SK-N-SH (cell line): Measurements from ENCODE around the gene KCNJ18.

Source experiments
- EP300 ChIP-seq, 2 experiments: IDR thresholded peaks; 2 replicates each; pipeline versions ENCODE4 v1.4.0 to v1.6.1; 2012; ENCODE audit warnings: borderline replicate concordance in 1 of 2, low read depth in 1 of 2, low read length in 1 of 2
- EZH2phosphoT487 ChIP-seq: fragments of 200-600 bp; sonication (generic); IDR thresholded peaks from 2 replicates; pipeline ENCODE4 v1.6.1; 2017; ENCODE audit warnings: low read depth, mixed run types, mild to moderate bottlenecking, antibody characterized with exemption, moderate library complexity, borderline replicate concordance
- NRF1 ChIP-seq: IDR thresholded peaks from 2 replicates; pipeline ENCODE4 v1.6.1; 2012; ENCODE audit warnings: low read depth, mild to moderate bottlenecking, low read length
- POLR2AphosphoS5 ChIP-seq: IDR thresholded peaks from 2 replicates; pipeline ENCODE4 v1.6.1; 2012; ENCODE audit warnings: low read depth, low read length
- SIN3A ChIP-seq: IDR thresholded peaks from 2 replicates; pipeline ENCODE4 v1.6.1; 2012; ENCODE audit warnings: low read depth, mild to moderate bottlenecking, low read length, moderate library complexity, borderline replicate concordance
- YY1 ChIP-seq: IDR thresholded peaks from 2 replicates; pipeline ENCODE4 v1.4.0; 2012; ENCODE audit warnings: low read depth, mild to moderate bottlenecking
- TF ChIP-seq, protein P1 (sequence below): fragments of 200-600 bp; sonication (generic); IDR thresholded peaks from 2 replicates; pipeline ENCODE4 v1.6.1; 2017; ENCODE audit warnings: antibody characterized with exemption, mild to moderate bottlenecking, moderate library complexity
- TF ChIP-seq, protein P2 (sequence below): fragments of 150-350 bp; IDR thresholded peaks from 2 replicates; pipeline ENCODE4 v1.6.1; 2016; ENCODE audit warnings: mild to moderate bottlenecking, low read depth, low read length
- TF ChIP-seq, protein P3 (sequence below): IDR thresholded peaks from 2 replicates; pipeline ENCODE4 v1.6.1; 2012; ENCODE audit warnings: mild to moderate bottlenecking, low read depth, low read length, moderate library complexity

DNA sequence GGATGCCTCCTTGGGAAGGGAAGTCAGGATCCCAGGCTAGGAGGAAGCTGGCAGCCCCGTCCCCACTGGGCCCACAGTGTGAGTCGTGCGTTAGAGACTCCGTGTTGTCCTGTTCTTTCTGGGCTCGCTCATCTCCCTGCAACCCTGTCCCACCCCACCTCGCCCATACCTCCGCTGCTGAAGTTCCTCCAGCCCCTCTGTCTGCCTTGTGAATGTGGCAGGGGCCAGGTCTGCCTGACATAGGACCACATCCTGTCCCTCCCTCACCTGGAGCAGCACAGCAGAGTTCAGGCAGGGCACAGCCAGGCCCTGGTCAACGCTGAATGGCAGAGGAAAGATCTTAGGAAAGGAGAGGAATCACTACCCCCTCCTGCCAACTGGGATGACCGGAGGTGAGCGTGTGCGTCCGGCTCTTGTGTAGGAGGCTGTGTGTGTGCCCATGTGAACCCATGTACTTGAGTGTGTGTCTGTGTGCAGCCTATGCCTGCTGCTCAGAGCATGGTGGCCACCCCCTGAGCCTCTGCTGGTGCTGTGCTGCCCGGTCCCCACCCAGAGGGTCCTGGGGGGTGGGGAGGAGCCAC lies 12.8 kb downstream of the KCNJ18 start:
- TF ChIP-seq, protein P1, sequence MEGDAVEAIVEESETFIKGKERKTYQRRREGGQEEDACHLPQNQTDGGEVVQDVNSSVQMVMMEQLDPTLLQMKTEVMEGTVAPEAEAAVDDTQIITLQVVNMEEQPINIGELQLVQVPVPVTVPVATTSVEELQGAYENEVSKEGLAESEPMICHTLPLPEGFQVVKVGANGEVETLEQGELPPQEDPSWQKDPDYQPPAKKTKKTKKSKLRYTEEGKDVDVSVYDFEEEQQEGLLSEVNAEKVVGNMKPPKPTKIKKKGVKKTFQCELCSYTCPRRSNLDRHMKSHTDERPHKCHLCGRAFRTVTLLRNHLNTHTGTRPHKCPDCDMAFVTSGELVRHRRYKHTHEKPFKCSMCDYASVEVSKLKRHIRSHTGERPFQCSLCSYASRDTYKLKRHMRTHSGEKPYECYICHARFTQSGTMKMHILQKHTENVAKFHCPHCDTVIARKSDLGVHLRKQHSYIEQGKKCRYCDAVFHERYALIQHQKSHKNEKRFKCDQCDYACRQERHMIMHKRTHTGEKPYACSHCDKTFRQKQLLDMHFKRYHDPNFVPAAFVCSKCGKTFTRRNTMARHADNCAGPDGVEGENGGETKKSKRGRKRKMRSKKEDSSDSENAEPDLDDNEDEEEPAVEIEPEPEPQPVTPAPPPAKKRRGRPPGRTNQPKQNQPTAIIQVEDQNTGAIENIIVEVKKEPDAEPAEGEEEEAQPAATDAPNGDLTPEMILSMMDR, result no peak
- no peak for TF ChIP-seq YY1
- no peak for TF ChIP-seq NRF1
- TF ChIP-seq, protein P2, sequence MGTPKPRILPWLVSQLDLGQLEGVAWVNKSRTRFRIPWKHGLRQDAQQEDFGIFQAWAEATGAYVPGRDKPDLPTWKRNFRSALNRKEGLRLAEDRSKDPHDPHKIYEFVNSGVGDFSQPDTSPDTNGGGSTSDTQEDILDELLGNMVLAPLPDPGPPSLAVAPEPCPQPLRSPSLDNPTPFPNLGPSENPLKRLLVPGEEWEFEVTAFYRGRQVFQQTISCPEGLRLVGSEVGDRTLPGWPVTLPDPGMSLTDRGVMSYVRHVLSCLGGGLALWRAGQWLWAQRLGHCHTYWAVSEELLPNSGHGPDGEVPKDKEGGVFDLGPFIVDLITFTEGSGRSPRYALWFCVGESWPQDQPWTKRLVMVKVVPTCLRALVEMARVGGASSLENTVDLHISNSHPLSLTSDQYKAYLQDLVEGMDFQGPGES, result no peak
- TF ChIP-seq EZH2phosphoT487, result no peak
- TF ChIP-seq EP300 (IDR thresholded peaks at IDR 0.05; ENCODE audit: borderline replicate concordance in 1 of 2, low read depth in 1 of 2, low read length in 1 of 2), result no peak
- no peak for TF ChIP-seq POLR2AphosphoS5
- TF ChIP-seq, protein P3, sequence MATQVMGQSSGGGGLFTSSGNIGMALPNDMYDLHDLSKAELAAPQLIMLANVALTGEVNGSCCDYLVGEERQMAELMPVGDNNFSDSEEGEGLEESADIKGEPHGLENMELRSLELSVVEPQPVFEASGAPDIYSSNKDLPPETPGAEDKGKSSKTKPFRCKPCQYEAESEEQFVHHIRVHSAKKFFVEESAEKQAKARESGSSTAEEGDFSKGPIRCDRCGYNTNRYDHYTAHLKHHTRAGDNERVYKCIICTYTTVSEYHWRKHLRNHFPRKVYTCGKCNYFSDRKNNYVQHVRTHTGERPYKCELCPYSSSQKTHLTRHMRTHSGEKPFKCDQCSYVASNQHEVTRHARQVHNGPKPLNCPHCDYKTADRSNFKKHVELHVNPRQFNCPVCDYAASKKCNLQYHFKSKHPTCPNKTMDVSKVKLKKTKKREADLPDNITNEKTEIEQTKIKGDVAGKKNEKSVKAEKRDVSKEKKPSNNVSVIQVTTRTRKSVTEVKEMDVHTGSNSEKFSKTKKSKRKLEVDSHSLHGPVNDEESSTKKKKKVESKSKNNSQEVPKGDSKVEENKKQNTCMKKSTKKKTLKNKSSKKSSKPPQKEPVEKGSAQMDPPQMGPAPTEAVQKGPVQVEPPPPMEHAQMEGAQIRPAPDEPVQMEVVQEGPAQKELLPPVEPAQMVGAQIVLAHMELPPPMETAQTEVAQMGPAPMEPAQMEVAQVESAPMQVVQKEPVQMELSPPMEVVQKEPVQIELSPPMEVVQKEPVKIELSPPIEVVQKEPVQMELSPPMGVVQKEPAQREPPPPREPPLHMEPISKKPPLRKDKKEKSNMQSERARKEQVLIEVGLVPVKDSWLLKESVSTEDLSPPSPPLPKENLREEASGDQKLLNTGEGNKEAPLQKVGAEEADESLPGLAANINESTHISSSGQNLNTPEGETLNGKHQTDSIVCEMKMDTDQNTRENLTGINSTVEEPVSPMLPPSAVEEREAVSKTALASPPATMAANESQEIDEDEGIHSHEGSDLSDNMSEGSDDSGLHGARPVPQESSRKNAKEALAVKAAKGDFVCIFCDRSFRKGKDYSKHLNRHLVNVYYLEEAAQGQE, result no peak
- no peak for TF ChIP-seq SIN3A
